ENCODE results near the gene RSU1. TPM values are rescaled to one million over a fixed set of nuclear protein-coding genes. Genes with fewer than 3 reads are reported as not detected.

The RSU1 gene
- total RNA-seq, 1 donor from 2014 or later, result 51.0 TPM

DNA sequence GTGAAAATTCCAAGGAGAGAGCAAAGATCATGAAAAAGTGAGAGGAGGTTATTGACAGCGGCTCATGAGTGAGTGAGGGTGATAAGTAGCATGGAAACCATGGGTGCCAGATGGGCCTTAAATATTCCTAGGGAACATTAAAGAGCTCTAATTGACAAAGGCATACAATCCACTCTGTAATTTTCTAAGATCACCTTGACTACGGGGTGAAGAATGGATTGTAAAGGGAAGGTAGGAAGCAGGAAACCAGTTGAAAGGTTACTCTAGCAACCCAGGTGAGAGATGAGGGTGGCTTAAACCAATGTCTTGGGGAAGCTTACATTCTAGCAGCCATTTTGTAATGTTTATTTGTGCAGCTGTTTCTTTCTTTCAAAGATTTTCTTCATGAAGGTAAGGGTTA lies 75.7 kb downstream of the RSU1 start:
- no peak for DNase-seq (ENCODE audit: low spot score)

- no peak for DNase-seq (ENCODE audit: low spot score)
These were observed 79.8 kb downstream of the RSU1 start for GRCh38 chr10:16737420-16737819.

GRCh38 chr10:16735671-16736070 lies 81.6 kb downstream of the RSU1 start:
- DNase-seq (ENCODE audit: low spot score), result no peak

GRCh38 chr10:16732376-16732775 lies 84.8 kb downstream of the RSU1 start:
- DNase-seq (ENCODE audit: low spot score), result no peak

DNA sequence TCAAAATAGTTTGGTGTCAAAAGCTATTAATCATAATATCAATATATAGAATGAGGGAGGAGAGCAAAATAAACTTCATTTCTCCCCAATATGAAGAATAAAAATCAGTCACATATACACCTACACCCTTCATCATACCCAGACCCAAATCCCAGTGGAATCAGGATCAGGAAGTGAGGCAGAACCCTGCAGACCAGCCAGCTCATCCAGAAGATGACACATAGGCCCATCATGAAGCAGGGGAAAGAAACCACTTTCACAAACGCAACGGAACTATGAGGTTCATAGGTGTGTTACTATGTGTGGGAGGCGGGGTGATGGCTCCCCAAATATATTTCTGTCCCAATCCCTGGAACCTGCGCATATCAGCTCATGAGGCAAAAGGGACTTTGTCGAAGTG lies 89.0 kb downstream of the RSU1 start:
- DNase-seq (ENCODE audit: low spot score), result no peak

DNA sequence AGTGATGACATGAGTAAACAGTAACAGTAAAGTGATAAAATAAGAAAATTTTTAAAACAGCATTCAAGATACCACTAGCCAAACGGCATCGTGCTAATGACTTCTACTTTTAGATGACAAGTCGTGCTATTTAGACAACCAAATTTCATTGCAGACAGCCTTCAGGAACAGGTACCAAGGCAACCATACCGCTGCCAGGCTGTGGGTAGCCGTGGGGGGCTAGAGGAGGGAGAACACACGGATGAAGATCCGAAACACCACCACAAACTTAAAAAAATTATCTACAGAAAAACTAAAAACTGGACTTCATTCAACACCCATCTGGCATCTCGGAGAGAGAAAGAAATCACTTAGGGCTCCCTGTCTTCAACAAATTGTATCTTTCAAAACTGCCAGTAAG lies 89.6 kb downstream of the RSU1 start:
- DNase-seq (ENCODE audit: low spot score), result no peak

DNA sequence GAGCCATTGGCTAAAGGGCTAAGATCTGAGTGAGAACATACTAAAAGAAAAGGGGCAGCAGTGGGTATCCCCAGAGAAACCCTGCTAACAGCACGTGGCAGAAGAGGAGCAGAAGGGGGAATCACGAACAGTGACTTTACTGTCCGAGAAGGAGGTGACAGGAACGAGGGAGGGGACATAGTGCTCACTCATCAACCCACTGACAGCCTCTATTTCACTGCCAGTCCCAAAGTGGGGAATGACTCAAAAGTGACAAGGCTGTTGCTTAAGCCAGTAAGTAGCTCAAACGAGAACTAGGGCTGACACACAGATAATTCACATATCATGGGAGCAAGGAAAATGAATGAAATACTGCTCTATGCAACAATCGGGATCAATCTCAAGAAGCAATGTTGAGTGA lies 92.7 kb downstream of the RSU1 start:
- DNase-seq (ENCODE audit: low spot score), result no peak

DNA sequence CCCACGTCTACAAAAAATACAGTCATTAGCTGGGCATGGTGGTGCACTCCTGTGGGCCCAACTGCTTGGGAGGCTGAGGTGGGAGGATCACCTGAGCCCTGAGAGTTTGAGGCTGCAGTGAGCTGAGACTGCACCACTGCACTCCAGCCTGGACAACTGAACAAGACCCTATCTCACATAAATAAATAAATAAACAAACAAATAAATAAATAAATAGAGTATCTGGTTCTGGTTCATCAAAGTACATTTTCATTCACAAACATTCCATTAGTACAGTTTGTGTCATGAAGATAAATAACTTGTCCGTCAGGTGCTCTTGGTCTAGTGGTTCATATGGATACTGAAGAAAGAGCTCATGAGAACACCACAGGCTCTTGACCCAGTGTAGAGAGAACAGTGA lies 96.4 kb downstream of the RSU1 start:
- no peak for DNase-seq (ENCODE audit: low spot score)

DNA sequence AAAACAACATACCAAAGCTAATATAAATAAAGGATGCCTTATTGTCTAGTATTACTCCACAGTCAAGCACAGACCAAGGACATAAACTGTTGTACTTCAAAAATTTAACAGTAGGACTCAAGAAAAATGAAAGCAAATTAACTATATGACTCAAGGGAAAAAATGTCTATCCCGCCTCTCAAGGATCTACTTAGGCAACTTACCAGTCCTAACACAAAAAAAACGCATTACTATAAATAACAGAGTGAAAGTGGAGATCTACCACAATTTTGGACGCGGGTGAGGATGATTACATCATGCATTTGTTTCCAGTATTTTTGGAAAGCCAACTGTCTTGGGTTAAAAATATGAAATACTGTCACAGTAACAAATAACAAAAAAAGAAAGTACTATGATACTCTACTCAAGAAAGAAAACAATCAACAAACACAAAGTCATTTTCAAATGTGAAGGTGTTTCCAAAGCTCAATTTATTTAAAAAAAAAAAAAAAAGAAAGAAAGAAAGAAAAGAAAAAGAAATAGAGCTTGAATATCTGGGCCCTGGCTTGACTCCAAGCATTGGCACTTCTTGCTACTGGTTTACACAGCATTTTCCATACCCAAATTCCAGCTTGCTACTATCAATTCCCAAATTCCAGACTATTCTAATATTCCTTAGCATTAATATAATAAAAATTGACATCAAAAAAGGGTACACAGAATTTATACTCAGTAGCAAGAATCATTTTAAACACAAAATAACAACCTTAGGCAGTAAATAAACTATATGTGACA lies 99.4 kb downstream of the RSU1 start:
- DNase-seq (ENCODE audit: low spot score), result no peak

GRCh38 chr10:16716051-16716450 lies 101.2 kb downstream of the RSU1 start:
- DNase-seq (ENCODE audit: low spot score), result no peak

DNA sequence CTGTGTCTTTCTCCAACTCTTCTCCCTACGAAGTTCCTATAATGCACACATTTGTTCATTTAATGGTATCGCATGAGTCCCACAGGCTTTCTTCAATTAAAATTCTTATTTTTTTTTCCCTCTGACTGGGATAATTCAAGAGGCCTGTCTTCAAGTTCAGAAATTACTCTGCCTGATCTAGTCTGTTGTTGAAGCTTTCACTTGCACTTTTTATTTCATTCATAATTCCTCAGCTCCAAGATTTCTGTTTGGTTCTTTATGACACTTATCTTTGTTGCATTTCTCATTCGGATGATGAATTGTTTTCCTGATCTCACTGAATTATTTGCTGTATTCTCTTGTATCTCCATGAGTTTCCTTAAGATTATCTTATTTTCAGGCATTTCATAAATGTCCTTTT lies 103.9 kb downstream of the RSU1 start:
- DNase-seq (ENCODE audit: low spot score), result no peak

- DNase-seq (ENCODE audit: low spot score), result no peak
These were observed 104.3 kb downstream of the RSU1 start for GRCh38 chr10:16712883-16713282.

- no peak for DNase-seq (ENCODE audit: low spot score)
These were observed 116.9 kb downstream of the RSU1 start for GRCh38 chr10:16700331-16700730.

DNA sequence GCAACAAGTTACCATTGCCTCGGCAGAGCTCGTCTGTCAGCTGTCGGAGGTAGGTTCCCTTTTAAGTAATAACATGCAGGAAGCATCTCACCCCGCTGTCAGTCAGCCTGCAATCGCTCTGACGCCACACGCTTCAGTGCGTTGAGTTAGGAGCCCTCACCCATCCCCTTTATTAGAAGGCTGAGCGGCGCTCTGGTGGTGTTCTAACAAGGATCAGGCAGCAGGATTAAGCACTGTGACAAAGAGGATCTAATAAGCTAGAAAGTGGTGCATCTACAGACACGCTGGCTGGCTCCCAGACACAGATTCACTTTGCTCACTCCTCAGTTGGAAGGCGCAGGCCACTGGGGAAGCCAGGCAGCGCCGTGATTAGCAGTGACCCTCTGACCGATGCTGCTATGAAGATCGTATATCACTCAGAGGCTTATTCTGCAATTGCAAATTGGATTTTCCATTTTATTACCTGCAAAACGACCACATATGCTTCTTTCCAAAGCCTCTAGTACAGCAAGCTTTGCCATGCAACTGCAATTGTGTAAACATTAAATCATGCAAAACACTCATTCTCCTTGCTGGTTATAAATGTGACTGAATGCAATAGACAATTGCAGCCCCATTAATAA lies 117.7 kb downstream of the RSU1 start:
- no peak for DNase-seq (ENCODE audit: low spot score)

DNA sequence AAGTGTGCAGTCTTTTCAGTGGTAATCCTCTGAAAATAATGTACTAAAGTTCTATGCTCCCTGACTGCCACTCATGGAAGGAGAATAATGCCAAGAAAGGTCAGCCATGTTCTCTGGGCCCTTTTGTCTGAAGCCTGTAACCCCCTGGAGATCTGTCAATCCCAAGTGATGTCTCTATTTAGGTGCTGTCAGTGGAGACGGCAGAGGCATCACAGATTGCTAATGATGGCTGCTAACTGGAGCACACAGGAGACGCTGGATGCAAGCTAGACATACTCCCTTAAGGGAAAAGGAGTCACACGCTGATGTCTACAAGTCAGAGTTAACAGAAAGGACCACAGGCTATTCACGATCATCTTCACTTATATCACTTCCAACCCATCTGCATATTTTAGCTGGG lies 118.8 kb downstream of the RSU1 start:
- no peak for DNase-seq (ENCODE audit: low spot score)

DNA sequence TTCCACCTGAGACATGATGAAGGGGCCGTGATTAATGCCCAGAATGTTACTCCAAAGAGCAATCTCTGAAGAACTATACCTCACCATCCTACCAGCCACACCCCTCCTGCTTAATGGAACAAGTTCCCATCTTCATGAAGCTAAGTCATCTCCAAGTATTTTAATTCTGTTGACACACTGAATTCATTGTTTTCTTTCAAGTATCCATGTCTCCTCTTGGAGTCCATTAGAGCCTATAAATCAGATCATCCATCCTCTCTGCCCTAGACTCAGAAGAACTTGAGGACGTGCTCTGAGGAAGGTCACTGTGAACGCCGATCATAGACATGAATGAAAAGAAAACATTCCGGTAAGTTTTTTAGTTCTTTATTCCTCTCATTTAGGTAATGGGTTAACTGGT lies 126.8 kb downstream of the RSU1 start:
- no peak for DNase-seq (ENCODE audit: low spot score)

DNA sequence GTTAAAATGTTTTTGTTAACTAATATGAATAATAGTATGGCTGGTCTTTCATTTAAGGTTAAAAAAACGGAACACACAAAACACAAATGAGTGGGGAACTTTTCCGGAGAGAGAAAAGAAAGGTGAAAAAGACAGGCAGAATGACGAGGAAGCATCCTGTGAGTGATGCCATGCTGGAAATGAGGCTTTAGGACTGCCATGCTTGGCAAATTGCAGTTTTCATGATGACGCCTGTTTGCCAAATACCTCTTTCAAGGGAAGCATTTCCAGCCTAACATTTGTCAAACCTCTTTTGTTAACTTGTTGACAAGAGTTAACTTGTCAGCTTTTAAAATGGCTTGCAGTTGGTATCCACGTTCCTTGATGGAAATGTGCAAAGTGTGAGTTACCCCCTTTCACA lies 127.5 kb downstream of the RSU1 start:
- no peak for DNase-seq (ENCODE audit: low spot score)

DNA sequence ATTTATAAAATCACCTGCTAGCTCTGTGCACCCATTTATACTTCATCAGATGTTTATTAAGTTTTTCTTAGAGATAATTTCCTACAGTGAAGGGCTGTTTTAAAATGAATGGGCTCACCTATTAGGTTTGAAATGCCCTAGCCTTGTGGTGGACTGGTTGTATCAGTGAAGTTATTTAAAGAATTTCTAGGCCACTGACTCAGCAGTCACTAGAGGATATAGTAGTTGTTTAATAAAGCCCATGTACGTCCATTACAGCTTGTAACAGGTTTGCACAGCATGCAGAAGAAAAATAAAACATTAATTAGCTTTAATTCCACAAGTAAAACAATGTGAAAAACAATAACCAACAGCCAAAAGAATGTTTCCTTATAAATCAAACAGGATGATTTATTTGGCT lies 128.0 kb downstream of the RSU1 start:
- DNase-seq (ENCODE audit: low spot score), result no peak

- DNase-seq (ENCODE audit: low spot score), result no peak
These were observed 130.9 kb downstream of the RSU1 start for GRCh38 chr10:16686054-16686902.

- DNase-seq (ENCODE audit: low spot score), result no peak
These were observed 131.7 kb downstream of the RSU1 start for GRCh38 chr10:16685551-16685950.

DNA sequence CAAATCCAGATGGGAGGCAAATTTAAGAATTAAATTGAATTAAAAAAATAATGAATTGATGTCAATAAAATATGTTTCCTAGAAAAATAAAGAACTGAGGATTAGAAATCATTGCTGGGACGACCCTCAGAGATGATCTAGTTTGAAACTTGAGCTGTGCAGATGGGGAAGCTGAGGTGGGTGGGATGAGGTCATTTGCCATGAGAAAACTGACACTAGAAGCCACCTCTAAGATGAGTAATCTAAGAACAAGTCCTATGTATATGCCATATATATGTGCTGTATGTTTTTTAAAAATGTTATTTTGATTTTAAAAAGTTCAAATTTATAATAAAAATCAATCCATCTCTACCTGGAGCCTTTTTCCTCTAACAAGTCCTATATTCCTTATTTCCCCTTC lies 135.7 kb downstream of the RSU1 start:
- no peak for DNase-seq (ENCODE audit: low spot score)

- no peak for DNase-seq (ENCODE audit: low spot score)
These were observed 137.7 kb downstream of the RSU1 start for GRCh38 chr10:16679511-16679910.

DNA sequence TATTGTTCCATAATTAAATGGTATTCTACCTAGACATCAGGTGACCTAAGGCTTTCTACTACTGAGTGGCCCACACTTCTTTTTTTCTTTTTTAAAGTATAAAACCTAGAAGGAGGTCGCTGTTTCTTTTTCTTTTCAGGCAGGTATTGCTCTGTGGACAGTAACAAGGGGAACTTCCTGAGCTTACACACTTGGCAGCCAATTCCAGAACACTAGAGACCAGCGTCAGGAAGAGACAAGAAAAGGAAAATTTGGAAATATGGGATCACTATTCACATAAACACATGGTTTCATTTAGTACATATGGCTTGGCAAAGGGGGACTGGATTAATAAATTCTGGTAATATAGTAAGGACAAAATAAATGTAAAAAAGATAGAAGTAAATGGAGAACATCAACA lies 141.9 kb downstream of the RSU1 start:
- DNase-seq (ENCODE audit: low spot score), result no peak

All from mucosa of gallbladder (tissue), 1 donor.